Anterior cingulate cortex (tissue), 58 donors: ENCODE data around the gene TMEM175.
"Not testable (repeated sequence)": the region's sequence is repeated elsewhere in the genome, so short reads cannot be mapped to it uniquely, and the experiment has no call there.

ENCODE experiments used
- DNase-seq, 58 donors: peaks; one replicate each; lab custom pipeline; 2025; lab: John Stamatoyannopoulos, UW

The TMEM175 gene

DNA sequence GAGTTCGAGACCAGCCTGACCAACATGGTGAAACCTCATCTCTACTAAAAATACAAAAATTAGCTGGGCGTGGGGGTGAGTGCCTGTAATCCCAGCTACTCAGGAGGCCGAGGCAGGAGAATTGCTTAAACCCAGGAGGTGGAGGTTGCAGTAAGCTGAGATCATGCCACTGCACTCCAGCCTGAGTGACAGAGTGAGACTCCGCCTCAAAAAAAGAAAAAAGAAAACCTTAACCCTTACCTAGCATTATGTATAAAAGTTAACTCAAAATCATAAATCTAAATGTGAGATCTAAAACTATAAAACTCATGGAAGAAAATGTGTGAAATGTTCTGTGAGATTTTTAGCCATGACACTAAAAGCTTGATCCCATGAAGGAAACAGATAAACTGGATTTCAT lies 7.2 kb downstream of the TMEM175 start:
- DNase-seq = not testable (repeated sequence)

DNA sequence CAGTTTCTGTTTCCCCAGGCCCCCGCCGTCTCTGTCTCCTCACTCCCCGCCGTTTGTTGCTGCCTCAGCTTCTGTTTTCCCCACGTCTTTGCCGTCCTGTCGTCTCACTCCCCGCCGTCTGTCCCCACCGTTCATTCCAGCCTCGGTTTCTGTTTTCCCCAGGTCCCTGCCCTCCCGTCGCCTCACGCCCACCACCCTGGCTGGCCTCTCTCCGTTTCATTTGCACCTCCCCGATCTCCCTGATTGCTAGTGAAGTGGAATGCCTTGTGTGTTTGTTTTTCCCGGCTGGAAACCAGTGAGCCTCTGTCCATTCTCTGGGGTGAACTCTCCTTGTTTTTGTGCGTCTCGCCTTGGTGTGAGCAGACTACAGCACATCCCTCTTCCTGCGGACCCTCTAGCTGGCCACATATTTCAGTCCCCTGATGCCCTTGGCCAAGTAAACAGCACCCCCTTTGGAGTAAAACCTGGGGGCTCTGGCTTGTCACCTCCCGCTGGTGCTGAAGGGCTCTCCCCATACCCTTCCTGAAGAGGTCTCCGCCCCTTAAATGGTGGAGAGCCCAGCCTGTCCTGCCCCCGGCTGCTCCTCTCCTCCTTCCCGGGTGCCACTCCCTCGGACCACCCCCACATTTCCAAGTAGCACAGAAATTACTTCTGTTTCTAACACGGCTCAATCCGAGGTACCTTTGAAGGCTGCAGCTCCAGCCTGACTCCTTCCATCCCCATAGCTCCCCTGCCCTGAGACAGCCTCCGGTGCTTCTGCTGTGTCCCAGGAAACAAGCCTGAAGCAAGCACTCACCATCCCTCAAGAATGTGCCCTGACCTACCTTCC lies 13.2 kb downstream of the TMEM175 start:
- no peak for DNase-seq

DNA sequence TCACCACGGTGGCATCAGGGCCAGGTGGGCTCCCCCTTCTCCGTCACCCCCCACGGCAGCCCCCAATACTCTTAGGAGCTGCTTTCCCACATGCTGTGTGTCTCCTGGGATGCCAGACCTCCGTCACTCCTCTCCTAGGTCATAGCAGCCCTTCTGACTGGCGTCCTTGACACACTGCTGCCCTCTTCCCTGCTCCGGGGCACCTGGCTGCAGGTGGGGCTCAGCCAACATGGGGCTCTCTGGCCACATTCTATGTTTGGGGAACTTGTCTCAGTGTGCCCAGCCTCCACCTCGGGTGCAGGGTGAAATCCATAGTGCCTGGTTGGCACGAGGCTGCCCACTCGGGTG lies 13.8 kb downstream of the TMEM175 start:
- DNase-seq = no peak

GRCh38 chr4:946517-947471 lies 14.5 kb downstream of the TMEM175 start:
- DNase-seq = no peak

DNA sequence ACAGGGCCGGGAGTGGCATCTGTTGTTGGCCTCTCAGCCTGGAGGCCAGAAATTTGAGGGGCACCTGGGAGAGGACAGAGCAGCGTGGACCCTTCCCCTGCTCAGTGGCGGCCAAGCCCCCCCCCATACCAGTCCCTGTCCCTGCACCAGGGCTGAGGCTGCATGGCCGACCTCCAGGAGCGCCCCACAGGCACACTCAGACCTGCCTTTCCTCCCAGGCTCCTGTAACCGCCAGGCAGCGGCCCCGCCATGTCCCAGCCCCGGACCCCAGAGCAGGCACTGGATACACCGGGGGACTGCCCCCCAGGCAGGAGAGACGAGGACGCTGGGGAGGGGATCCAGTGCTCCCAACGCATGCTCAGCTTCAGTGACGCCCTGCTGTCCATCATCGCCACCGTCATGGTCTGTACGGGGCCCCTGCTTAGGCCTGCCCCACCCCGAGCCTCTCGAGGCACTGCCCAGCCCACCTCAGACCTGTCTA lies 15.3 kb downstream of the TMEM175 start:
- DNase-seq = no peak

DNA sequence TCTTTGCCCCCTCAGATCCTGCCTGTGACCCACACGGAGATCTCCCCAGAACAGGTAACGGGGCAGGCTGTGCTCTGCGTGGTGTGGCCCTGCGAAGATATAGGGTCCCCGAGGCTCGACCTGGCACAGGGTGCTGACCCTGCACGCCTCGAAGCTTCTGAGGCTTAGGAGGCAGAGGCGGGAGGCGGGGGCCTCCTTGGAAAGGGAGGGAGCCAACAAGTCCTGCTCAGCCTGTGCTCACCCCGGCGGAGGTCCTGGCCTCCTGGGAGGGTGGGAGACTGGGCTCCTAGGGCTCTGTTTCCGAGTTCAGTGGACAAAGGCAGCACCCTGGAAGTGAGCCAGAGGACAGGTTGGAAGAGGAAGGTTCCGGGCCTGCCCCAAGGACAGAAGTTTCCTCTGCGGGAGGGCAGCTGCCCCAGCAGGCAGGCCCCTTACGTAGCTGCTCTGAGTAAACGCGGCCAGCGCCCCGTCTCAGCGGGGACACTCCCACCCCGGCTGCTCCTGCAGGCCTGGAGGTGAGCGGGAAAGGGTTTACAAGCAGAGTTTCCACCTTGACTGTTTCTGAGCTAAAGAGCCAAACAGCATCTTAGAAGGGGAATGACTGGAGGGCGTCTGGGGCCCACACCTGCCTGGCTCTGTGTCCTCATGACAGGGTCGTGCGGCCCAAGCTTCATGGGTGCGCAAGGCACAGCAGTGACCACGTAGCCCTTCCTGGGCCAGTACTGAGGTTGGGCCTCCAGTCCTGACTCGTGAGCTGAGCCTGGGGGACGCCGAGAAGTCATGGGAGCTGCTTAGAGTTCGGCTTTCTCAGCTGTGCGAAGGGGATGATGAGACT lies 16.1 kb downstream of the TMEM175 start:
- DNase-seq = no peak

DNA sequence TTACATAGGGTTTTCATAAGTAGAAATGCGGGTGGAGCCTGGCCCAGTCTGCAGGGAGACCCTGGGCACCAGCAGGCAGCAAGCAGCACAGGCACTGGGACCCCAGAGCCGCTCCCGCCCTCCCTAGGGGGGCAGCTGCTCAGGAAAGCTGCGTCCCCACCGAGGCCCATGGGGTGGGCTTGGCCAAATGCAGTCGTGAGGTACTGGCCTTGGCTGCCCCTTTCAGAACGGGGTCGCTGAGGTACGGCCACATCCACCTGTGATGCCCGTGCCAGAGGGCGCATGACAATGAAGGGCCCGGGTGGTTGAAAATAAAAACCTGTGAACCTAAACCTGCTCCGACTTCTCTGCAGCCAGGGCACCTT lies 16.7 kb downstream of the TMEM175 start:
- no peak for DNase-seq

- no peak for DNase-seq
Measured at GRCh38 chr4:949656-950055, 17.4 kb downstream of the TMEM175 start.

DNA sequence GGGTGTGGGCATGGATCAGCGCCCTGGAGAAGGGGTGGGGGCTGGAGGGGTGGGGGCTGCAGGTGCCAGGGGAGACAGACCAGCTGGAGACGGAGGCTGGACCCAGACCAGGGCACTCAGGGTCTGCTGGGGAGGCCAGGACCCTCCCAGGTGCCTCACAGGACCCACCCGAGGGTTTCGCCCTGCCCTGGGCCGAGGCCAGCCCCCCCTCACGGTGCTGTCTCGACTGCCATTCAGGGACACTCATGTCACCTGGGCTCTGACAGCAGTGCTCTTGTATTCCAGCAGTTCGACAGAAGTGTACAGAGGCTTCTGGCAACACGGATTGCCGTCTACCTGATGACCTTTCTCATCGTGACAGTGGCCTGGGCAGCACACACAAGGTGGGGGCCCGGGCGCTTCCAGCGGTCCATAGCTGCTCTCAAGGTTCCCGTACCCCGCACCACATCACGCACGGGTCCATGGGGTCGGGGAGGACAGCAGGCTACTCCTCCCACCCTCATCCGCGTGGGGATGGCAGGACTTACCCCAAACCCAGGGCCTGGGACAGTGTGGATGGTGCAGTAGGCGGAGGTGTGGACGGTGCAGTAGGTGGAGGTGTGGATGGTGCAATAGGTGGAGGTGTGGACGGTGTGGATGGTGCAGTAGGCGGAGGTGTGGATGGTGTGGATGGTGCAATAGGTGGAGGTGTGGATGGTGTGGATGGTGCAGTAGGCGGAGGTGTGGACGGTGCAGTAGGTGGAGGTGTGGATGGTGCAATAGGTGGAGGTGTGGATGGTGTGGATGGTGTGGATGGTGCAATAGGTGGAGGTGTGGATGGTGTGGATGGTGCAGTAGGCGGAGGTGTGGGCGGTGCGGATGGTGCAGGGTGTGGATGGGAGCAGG lies 18.1 kb downstream of the TMEM175 start:
- DNase-seq = no peak

DNA sequence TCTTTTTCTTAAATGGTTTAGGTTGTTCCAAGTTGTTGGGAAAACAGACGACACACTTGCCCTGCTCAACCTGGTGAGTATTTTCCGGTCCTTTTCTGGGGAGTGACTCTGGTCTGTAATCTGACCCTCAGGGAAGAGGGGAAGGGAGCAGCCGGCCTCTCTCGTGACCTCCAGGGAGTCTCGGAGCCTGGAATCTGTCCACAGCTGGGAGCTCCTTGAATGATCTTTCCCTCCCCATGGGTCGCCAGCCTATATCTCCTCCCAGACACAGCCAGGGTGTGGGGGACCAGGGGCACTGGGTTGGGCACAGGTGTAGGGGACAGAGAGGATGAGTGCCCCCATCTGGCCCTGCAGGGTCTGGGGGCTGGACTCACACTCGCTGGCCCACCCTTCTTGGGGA lies 18.9 kb downstream of the TMEM175 start:
- DNase-seq = no peak

DNA sequence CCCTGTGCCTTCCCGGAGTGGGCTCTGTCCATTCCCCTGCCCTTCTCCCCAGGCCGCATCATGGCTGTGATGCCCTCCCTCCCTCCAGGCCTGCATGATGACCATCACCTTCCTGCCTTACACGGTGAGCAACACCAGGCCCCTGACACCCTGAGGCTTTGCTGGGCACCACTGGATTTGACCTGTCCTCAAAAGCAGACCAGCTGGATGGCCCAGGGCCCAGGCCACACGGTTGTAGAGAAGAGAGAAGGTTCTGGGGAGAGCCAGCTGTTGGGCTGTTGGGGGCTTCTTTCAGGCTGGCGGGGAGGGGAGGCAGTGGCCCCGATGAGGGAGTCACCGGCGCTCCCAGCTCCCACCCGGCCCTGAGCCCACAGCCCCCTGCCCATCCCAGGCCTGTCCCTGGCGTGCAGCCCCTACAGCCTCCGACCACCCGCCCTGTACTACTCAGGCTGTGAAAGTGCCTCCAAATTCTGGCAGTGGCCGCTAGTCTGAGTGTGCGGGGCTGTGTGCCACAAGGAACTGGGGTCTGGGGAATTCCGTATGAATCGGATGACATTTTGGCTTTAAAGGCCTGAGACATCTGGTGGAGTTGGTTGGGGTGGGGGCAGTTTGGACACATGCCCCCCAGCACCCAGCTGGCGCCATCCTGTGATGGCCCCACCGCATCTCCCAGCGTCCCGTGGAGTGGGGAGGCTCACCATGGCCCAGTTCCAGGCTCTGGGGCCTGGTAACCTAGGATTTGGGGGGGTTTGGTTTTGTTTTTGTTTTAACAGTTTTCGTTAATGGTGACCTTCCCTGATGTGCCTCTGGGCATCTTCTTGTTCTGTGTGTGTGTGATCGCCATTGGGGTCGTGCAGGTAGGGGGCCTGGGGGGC lies 19.6 kb downstream of the TMEM175 start:
- no peak for DNase-seq

- DNase-seq = no peak
Measured at GRCh38 chr4:952881-953573, 20.8 kb downstream of the TMEM175 start.

GRCh38 chr4:953574-953915 lies 21.3 kb downstream of the TMEM175 start:
- no peak for DNase-seq

DNA sequence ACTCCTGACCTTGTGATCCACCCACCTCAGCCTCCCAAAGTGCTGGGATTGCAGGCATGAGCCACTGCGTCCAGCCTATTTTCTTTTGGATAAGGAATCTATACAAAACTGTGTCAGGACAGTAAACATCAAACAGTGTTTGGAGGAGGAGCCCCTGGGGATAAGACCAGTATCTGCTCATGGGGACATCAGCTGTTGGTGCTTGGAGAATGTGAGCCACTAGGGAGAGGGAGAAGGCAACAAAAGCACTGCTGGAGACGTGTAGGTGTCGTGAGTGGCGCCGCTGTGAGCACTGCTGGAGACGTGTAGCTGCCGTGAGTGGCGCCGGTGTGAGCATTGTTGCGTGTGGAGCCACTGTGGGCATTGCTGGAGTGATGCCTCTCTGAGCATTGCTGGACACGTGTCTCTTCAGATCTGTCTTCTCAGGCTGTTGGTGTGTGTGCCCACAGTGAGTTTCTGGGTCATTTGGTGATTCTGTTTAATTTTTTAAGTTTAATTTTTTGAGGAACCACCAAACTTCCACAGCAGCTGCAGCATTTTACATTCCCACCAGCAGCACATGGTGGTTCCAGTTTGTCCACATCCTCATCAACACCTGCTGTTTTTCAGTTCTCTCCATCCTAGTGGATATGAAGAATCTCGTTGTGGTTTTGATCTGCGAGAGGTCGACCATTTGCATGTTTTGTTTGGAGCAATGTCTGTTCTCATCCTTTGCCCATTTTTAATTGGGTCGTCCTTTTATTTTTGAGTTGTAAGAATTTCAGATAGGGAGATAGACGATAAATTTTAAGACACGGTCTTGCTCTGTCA lies 22.2 kb downstream of the TMEM175 start:
- no peak for DNase-seq

DNA sequence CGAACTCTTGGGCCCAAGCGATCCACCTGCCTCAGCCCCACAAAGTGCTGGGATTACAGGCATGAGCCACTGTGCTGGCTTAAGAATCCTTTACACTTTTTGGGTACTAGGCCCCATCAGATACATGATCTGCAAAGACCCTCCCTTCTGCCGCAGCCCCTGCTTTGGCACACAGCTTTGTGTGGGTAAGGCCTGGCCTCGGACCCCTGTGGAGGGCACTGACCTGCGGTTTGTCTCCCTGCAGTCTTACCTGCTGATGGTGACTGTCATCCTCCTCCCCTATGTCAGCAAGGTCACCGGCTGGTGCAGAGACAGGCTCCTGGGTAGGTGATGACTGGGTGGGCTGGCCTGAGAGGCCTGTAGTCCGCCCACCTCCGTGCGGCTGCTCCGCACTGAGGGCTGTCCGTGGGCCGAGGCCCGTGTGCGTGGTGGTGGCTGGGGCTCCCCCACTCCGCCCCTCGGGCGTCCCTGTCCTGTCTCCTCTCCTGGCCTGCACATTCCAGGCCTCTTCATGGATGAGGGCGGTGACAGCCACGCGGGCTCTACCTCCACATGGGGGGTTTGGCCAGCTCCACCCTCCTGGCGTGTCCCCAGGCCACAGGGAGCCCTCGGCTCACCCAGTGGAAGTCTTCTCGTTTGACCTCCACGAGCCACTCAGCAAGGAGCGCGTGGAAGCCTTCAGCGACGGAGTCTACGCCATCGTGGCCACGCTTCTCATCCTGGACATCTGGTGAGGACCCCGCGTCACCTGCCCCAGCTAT lies 23.1 kb downstream of the TMEM175 start:
- no peak for DNase-seq

GRCh38 chr4:955931-956381 lies 23.7 kb downstream of the TMEM175 start:
- no peak for DNase-seq
